NCI-H2081 treated with DMSO at 0.1 percent for 48 hours (cell line): ENCODE measurements around the gene PDZD2.

ENCODE experiments used
- DNase-seq: peaks from one replicate; lab custom pipeline; 2025; lab: John Stamatoyannopoulos, UW

PDZD2 gene

GRCh38 chr5:32144378-32145207 lies 505.7 kb downstream of the PDZD2 start:
- DNase-seq: no peak

DNA sequence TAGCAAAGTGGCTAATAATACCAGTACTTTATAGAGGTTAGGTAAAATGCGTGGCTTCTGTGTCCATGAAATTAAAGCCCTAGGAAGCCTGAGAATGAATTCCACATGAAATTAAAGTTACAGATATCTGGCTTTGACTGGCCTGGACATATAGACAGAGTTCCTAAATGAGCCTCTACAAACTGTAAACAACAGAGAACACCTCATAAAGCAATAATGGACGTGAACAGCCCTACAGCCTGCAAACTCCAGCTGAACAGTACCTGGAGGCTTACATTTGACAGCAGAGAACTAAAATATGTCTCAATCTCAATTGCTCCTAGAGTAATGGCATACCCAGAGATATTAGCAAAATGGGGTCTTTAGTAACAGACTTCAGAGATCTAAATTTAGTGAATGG lies 506.4 kb downstream of the PDZD2 start:
- DNase-seq: no peak

DNA sequence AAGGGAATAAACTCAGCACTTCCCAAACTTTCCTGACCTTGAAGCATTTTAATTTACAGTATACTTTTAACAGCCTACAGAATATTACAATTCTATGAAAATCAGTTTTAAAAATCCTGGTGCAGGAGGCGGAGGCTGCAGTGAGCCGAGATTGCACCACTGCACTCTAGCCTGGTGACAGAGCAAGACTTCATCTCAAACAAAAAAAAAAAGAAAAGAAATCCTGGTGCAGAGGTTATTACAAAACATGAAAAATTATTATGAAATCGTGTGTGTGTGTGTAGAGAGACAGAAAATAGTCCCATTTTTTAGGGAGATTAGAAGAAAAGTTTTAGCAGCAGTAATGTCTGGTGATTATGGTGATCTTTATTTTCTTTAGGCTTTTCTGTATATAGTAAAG lies 508.3 kb downstream of the PDZD2 start:
- no peak for DNase-seq

GRCh38 chr5:32147959-32148358 lies 509.0 kb downstream of the PDZD2 start:
- no peak for DNase-seq

DNA sequence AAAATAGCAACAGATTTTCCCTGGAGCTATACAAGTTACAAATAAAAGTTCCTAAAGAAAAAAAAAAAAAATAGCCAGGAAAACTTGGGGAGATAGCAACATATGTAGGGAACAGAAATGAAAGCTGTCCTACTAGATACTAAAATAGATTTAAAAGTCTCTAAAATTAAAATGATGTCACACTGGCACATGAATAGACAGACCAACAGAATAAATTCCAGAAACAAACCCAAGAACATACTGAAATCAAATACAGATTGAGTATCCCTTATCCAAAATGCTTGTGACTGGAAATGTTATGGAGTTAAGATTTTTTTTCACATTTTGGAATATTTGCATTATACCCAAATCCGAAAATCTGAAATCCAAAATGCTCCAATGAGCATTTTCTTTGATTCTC lies 511.4 kb downstream of the PDZD2 start:
- DNase-seq: no peak

DNA sequence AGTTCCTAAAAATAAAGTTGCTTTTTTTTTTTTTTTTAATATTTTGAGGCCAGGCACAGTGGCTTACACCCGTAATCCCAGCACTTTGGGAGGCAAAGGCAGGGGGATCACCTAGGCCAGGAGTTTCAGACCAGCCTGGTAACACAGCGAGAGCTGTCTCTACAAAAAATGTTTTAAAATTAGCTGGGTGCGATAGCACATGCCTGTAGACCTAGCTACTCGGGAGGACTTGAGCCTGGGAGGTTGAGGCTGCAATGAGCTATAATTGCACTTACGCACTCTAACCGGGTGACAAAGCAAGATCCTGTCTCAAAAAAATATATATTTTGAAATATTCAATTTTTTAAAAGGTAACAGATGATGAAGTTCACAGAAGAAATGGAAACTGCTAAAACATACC lies 512.3 kb downstream of the PDZD2 start:
- no peak for DNase-seq

DNA sequence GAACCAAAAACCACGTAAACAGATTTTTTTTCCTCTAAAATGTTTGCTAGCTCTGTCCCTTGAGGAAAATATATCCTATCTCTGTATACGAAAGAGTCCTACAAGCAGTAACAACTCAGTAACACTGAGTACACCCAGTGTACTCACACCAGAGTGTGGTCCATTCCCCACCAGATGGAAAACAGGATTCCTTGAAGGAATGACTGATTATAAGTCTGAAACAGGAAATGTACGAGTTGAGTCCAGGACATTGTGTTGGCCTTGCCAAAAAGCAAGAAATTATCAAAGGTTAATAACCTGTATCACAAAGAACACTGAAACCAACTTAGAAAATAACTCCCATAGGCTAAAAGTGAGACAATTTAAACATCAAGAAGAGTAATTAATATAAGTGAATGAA lies 514.8 kb downstream of the PDZD2 start:
- no peak for DNase-seq

- no peak for DNase-seq
Measured at GRCh38 chr5:32155211-32155610, 516.3 kb downstream of the PDZD2 start.

DNA sequence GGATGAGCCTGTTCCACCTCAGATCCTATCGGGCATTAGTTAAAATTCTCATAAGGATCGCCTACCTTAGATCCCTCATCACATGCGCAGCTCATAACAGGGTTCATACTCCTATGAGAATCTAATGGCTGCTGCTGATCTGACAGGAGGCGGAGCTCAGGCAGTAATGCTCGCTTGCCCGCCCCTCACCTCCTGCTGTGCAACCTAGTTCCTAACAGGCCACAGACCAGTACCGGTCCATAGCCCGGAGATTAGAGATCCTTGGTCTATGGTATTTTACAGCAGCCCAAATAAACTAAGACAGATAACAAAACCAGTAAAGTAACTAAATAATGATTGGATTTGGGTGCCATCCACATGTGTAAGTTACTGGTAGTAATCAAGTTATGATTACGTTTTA lies 517.7 kb downstream of the PDZD2 start:
- no peak for DNase-seq

DNA sequence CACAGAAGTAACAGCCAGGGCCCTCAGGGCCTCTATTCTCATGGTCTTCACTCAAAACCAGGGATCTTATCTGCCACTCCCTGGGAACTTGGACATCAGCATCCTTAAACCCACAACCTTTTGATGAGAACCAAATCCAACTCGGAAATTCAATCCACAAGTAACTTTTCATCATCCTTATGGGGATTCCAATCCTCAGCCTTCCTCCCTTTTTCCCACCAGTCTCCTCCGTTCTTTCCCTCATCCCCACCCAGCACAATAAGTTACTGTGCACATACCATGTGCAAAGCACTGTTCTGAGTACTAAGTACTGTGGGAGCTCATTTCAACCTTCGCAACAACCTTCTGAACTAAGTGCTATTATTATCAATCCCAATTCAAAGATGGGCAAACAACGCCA lies 518.1 kb downstream of the PDZD2 start:
- DNase-seq: no peak

DNA sequence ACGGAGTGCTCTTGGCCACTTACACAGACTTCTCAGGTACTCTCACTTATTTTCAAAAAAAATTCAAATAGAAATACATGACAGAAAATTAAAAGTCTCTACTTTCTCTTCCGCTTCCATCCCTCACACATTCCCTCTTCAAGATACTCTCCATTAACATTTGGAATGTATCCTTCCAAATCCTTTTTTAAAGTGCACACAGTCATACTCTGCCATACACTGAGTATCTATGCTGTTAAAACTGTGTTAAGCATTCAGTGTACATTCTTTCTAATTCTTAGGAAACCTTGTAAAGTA lies 519.7 kb downstream of the PDZD2 start:
- DNase-seq: no peak

DNA sequence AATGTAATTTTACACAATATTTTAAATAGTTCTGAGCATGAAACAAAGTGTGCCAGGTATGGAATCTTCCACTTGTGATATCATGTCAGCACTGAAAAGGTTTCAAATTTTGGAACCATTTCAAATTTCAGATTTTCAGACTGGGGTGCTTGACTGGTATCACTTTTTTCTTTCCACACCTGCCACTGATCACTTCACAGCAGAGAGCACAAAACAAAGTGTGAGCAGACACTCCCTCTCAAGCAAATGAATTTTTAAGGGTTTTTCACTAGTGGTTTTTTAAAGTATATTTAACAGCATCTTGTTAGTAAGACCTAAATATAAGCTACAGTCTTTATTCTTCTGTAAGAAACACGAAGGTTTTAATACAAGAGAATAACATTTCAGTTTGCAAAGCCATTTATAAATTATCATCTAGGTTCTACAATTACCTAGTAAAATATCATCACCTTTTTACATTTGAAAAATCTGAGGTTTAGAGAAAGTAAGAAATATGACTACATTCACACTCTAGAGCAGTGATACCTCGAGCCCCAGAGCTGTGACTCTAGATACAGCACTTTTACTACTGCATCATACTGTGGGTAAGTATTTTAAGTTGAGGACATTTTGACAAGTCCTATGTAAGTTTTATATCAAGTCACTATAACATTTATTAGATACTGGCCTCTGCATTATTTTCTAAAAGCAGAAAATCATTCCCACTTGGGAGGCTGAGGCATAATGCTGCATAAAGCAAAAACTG lies 520.6 kb downstream of the PDZD2 start:
- no peak for DNase-seq

DNA sequence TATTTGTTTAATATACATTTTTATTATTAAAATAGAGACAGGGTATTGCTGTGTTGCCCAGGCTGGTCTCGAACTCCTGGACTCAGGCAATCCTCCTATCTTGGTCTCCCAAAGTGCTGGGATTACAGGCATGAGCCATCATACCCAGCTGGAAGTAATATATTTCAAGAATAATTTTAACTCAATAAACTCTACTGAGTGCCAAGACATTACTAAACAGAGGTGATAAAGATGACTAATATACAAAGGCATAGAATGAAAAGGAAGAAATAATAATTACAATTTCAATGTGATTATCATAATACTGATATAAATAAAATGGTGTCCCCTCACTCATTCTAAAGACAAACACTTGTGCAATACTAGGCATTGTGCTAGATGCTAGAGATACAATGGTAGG lies 521.3 kb downstream of the PDZD2 start:
- DNase-seq: no peak
